KMS-11 (cell line): ENCODE measurements around the gene IRF2BPL.

Source experiments
- H2AFZ ChIP-seq: fragments of 200-600 bp; sonication (generic); 2 replicates; pipeline ENCODE4 v1.6.1; 2016; ENCODE audit warnings: antibody characterized with exemption, mixed run types, low read depth
- H3K27ac ChIP-seq: fragments of 200-600 bp; sonication (generic); 2 replicates; pipeline ENCODE4 v1.6.1; 2016; ENCODE audit warnings: mild to moderate bottlenecking, mixed run types
- H3K27me3 ChIP-seq: fragments of 200-600 bp; sonication (generic); 2 replicates; pipeline ENCODE4 v1.6.1; 2017; ENCODE audit warnings: mild to moderate bottlenecking, low read depth, mixed run types, moderate library complexity; ENCODE audit not compliant: insufficient read depth
- H3K36me3 ChIP-seq: fragments of 200-600 bp; sonication (generic); 2 replicates; pipeline ENCODE4 v1.6.1; 2017; ENCODE audit warnings: mild to moderate bottlenecking, mixed run types; ENCODE audit not compliant: insufficient read depth
- H3K4me1 ChIP-seq: fragments of 200-600 bp; sonication (generic); 2 replicates; pipeline ENCODE4 v1.6.1; 2016; ENCODE audit warnings: mild to moderate bottlenecking, low read depth, mixed run types; ENCODE audit not compliant: poor library complexity, severe bottlenecking
- H3K4me2 ChIP-seq: fragments of 200-600 bp; sonication (generic); 2 replicates; pipeline ENCODE4 v1.7.0; 2016; ENCODE audit warnings: mild to moderate bottlenecking, mixed run types
- H3K4me3 ChIP-seq: fragments of 200-600 bp; sonication (generic); IDR thresholded peaks from 2 replicates; pipeline ENCODE4 v1.6.1; 2017; ENCODE audit warnings: low read depth, low read length, mixed read lengths; ENCODE audit not compliant: insufficient read depth
- H3K79me2 ChIP-seq: fragments of 200-600 bp; sonication (generic); 2 replicates; pipeline ENCODE4 v1.6.1; 2016; ENCODE audit warnings: low read depth, mixed run types; ENCODE audit not compliant: insufficient read depth
- H3K9ac ChIP-seq: fragments of 200-600 bp; sonication (generic); 2 replicates; pipeline ENCODE4 v1.6.1; 2016; ENCODE audit warnings: mild to moderate bottlenecking, mixed run types
- H4K20me1 ChIP-seq: fragments of 200-600 bp; sonication (generic); 2 replicates; pipeline ENCODE4 v1.6.1; 2016; ENCODE audit warnings: mild to moderate bottlenecking, mixed run types; ENCODE audit not compliant: insufficient read depth
- TF ChIP-seq, protein P1 (sequence below): fragments of 200-600 bp; sonication (generic); conservative IDR thresholded peaks from 2 replicates; pipeline ENCODE4 v1.6.1; 2017; ENCODE audit warnings: low read depth, mild to moderate bottlenecking, antibody characterized with exemption, low read length, moderate library complexity, mixed read lengths

Gene IRF2BPL

DNA sequence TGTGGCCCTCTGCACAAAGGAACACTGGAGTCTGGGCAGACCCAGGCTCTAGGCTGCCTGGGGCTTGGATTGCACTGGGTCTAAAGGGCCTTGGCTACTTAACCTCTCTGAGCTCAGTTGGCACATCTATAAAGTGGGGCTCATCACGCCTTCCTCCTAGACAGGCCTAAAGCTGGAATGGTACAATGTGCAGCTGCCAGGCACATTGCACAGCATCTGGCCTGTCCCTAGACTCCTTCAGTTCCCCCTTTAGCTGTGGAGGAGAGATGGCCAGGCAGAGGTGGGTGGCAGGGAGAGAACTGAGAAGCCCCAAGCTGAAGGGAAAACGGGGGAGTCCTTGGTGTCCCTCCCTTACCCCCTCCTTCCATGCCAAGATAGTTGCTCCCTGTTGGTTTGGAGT is 10.8 kb downstream of the IRF2BPL start:
- H3K4me2 ChIP-seq: no peak overlapping the region
- no peaks in the 10 kb centered on the region for H3K36me3 ChIP-seq
- no peak overlapping the region for H3K9ac ChIP-seq
- no peaks in the 10 kb centered on the region for H4K20me1 ChIP-seq
- TF ChIP-seq, protein P1, sequence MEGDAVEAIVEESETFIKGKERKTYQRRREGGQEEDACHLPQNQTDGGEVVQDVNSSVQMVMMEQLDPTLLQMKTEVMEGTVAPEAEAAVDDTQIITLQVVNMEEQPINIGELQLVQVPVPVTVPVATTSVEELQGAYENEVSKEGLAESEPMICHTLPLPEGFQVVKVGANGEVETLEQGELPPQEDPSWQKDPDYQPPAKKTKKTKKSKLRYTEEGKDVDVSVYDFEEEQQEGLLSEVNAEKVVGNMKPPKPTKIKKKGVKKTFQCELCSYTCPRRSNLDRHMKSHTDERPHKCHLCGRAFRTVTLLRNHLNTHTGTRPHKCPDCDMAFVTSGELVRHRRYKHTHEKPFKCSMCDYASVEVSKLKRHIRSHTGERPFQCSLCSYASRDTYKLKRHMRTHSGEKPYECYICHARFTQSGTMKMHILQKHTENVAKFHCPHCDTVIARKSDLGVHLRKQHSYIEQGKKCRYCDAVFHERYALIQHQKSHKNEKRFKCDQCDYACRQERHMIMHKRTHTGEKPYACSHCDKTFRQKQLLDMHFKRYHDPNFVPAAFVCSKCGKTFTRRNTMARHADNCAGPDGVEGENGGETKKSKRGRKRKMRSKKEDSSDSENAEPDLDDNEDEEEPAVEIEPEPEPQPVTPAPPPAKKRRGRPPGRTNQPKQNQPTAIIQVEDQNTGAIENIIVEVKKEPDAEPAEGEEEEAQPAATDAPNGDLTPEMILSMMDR: no peak
- no peak overlapping the region for H2AFZ ChIP-seq
- H3K27me3 ChIP-seq: no peaks in the 10 kb centered on the region
- no peaks in the 10 kb centered on the region for H3K79me2 ChIP-seq
- peaks cover 27% of the 10 kb centered on the region for H3K4me1 ChIP-seq
- H3K27ac ChIP-seq: no peak overlapping the region
- H3K4me3 ChIP-seq: no peak overlapping the region

GRCh38 chr14:77014734-77015133 is 13.8 kb downstream of the IRF2BPL start:
- H3K79me2 ChIP-seq: no peaks in the 10 kb centered on the region
- H3K9ac ChIP-seq: no peak overlapping the region
- TF ChIP-seq, protein P1: no peak
- H2AFZ ChIP-seq: no peak overlapping the region
- no peak overlapping the region for H3K27ac ChIP-seq
- no peaks in the 10 kb centered on the region for H3K4me1 ChIP-seq
- H3K4me3 ChIP-seq: no peak overlapping the region
- no peak overlapping the region for H3K4me2 ChIP-seq
- no peaks in the 10 kb centered on the region for H4K20me1 ChIP-seq
- H3K27me3 ChIP-seq: no peaks in the 10 kb centered on the region
- H3K36me3 ChIP-seq: no peaks in the 10 kb centered on the region

GRCh38 chr14:77014004-77014604 is 14.4 kb downstream of the IRF2BPL start:
- TF ChIP-seq, protein P1: no peak
- no peak overlapping the region for H3K4me3 ChIP-seq
- H3K79me2 ChIP-seq: no peaks in the 10 kb centered on the region
- no peaks in the 10 kb centered on the region for H3K27me3 ChIP-seq
- no peak overlapping the region for H2AFZ ChIP-seq
- no peaks in the 10 kb centered on the region for H3K4me1 ChIP-seq
- no peak overlapping the region for H3K9ac ChIP-seq
- H3K4me2 ChIP-seq: no peak overlapping the region
- H4K20me1 ChIP-seq: no peaks in the 10 kb centered on the region
- H3K27ac ChIP-seq: no peak overlapping the region
- H3K36me3 ChIP-seq: no peaks in the 10 kb centered on the region

GRCh38 chr14:77012193-77012765 is 16.2 kb downstream of the IRF2BPL start:
- Histone ChIP-seq H3K27ac (no peak overlapping the region), H3K4me3 (no peak overlapping the region), H4K20me1 (no peaks in the 10 kb centered on the region), H3K4me1 (no peaks in the 10 kb centered on the region), H2AFZ (no peak overlapping the region), H3K79me2 (no peaks in the 10 kb centered on the region), H3K9ac (no peak overlapping the region), H3K4me2 (no peak overlapping the region), H3K27me3 (no peaks in the 10 kb centered on the region), H3K36me3 (no peaks in the 10 kb centered on the region)
- TF ChIP-seq, protein P1: no peak
